UCSD-AML1 (cell line): ENCODE measurements around the gene ACP3.
A peak's percentile ranks its signal among the peaks of the same experiment; 100 is the strongest.
"Not testable (repeated sequence)": the region's sequence is repeated elsewhere in the genome, so short reads cannot be mapped to it uniquely, and the experiment has no call there.

Experiments
- DNase-seq: peaks from one replicate; lab custom pipeline; 2025; ENCODE audit not compliant: unreplicated experiment; lab: John Stamatoyannopoulos, UW

The ACP3 gene, protein sequence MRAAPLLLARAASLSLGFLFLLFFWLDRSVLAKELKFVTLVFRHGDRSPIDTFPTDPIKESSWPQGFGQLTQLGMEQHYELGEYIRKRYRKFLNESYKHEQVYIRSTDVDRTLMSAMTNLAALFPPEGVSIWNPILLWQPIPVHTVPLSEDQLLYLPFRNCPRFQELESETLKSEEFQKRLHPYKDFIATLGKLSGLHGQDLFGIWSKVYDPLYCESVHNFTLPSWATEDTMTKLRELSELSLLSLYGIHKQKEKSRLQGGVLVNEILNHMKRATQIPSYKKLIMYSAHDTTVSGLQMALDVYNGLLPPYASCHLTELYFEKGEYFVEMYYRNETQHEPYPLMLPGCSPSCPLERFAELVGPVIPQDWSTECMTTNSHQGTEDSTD

DNA sequence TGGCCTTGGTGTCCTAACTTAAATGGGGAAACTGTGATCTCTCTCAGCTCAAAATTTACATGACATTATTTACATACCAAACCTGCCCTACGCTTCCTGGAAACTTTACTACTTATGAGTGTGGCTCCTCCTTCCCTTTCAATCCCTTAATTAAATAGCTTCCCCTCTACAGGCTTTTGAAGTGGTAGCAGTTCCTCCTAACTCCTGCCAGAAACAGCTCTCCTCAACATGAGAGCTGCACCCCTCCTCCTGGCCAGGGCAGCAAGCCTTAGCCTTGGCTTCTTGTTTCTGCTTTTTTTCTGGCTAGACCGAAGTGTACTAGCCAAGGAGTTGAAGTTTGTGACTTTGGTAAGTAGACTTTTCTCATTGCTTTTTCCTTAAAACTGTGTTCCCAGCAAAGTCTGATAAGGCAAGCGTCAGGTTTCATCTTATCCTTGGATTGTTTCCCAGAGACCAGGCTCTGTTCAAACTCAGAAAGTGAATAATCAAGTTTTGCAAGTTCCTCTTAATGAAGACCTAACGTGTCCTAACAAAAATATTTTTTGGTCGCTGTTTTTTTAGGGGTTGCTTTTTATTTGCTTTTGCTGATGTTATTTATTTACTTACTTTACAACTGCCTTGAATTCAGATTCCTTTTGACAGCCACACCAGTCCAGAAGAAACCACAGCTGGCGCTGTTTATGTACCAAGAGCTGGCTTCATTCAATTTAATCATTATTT is at the start of gene ACP3:
Gene ACP3, plus strand, starts transcription at position 179 of the 720 bp plus-strand sequence. Its CDS starts 50 bp downstream, at position 229.
- peak; percentile 22 for DNase-seq

DNA sequence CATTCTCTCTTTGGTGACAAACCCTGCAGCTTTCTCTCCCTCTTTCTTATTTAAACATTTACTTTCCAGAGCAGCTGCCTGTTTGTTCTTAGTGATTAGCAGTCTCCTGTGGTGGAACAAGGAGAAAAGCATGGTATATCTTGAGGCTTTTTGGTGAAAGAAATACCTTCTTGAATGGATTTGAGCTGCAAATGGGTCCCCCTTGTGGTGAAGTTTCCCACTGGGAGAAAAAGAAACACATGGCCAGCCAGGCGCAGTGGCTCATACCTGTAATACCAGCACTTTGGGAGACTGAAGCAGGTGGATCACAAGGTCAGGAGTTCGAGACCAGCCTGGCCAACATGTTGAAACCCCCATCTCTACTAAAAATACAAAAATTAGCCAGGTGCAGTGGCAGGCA is 48.3 kb upstream of the ACP3 start:
- no peak for DNase-seq

DNA sequence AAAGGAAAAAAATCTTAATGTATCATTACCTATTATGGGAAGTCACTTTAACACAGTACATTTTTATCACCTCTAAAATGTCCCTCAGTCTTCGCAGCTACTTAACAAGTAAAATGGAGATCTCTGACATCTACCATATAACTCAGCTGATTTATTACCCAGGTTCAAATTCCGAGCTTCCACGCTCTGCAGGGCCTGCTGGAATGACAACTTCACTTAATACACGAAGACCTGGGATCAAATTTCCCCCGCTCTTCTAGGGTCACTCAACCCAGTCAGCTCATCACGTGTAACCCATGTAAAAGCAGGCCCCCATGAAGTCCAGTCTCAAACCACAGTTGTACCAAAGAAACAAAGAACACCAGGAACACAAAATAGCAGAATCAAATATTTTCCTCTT is 44.2 kb upstream of the ACP3 start:
- DNase-seq, result no peak

DNA sequence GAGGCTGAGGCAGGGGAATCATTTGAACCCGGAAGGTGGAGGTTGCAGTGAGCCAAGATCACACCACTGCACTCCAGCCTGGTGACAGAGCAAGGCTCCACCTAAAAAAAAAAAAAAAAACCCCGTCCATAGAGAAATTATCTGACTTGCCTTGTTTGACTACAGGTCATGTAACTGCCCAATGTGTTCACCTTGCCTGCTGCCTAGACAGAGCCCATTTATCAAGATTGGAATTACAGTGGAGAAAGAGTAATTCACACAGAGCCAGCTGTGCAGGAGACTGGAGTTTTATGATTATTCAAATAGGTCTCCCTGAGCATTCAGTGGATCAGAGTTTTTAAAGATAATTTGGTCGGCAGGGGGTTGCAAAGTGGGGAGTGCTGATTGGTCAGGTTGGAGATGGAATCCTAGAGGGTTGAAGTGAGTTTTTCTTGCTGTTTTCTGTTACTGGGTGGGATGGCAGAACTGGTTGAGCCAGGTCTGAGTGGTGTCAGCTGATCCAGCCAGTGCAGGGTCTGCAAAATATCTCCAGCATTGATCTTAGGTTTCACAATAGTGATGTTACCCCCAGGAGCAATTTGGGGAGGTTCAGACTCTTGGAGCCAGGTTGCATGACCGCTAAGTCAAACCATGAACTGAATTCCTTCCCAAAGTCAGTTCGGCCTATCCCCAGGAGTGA is 40.8 kb upstream of the ACP3 start:
- DNase-seq, result no peak

DNA sequence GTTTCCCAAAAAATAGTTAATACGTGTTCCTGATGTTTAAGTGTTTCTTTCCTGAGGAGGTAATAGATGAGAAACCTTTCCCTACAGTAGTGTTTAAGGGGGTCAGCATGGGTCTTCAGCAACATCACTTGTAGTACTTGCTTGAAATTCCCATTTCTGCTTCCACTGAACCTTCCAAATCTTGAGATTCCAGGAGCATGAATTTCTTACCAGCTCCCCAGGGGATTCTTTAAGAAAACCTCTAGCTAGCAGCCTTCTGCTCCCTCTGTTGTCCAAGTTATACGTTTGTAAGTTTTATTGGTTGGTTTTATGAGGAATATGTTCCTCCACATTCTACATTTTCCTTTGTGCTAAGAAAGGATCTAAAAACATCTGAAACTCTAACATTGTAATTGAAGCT is 38.2 kb upstream of the ACP3 start:
- no peak for DNase-seq

DNA sequence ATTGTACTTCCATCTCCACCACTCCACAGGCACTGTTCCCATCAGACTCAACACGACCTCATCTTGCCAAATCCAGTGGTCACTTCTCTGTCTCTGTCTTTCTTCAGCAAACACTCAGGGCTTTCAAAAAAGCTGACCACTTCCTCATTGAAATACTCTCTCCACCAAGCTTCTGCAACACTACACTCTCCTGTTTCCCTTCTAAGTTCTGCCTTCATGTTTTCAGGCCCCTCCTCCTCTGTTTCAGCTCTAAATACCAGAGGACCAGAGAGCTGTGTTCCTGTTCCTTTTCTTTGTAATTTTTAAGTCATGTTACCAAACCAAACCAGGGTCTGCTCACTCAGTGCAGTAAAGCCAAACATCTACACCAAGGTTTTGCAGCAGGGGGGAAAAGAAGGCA is 33.8 kb upstream of the ACP3 start:
- peak; percentile 13 for DNase-seq

DNA sequence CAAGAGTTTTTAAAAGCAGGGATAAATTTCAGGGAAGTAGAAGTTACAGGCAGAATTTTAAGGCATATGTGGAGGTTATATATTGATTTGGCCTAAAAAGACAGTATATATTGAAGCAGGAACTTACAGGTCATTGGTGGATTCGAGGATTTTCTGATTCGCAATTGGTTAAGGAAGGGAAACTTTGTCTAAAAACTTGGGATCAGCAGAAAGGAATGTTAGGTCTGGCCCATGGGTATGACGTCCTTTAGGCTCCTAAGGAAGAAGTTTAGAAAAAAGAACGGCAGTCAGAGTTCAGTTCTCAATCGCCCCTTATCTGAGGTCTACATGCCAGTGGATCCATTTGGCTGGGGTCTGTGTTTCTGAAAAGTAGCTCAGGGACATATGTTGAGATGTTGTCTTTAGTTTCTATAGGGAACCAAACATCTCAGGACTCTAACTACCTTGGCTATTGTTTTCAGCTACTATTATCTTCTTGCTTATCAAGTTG is 33.2 kb upstream of the ACP3 start:
- DNase-seq, result no peak

DNA sequence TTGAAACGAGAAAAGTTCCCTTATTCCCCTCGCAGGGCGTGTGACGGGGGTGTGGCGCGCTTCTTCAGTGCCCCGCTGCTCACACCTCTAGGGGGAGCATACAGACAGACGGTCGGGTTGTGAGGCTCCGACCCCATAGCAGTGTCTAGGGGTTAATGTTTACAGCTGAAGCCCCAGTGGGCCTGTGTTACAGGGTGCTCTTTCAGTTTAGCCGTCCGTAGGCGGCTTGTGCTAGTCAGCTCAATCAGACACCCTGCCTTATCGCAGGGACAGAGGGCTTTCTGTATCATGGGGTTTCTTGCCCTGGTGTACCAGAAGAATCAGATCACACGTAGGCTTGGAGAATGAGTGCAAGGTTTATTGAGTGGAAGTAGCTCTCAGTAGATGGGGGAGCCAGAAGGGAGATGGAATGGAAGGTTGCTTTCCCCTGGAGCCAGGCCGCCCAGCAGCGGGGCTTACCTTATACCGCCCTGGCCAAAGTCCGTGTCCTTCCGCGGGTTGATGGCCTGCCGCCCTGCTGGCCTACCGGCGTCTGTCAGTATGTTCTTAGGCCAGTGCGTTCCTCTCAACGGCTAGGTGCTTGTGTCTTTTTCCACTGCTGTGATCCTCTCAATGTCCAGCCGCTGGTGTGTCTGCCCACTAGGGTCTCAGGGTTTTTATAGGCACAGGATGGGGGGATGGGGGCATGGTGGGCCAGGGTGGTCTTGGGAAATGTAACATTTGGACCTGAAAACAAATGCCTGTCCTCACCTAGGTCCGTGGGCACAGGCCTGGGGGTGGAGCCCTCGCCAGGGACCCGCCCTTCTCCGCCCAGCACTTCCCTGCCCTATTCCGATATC is 32.2 kb upstream of the ACP3 start:
- no peak for DNase-seq

DNA sequence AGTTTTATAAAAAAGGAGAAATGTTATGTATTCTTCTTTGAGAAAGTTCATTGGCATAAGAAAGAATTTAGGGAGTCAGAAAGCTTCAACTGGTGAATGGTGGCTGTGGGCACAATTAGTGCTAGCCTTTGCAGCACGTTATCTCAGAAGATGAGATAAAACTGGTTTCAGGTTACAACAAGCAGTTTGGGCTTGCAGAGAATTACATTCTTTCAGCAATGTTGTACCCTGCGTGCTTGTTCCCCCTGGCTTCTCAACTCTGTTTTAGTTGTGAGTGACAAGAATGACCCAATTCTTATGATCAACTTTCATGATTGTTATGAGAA is 31.6 kb upstream of the ACP3 start:
- no peak for DNase-seq

DNA sequence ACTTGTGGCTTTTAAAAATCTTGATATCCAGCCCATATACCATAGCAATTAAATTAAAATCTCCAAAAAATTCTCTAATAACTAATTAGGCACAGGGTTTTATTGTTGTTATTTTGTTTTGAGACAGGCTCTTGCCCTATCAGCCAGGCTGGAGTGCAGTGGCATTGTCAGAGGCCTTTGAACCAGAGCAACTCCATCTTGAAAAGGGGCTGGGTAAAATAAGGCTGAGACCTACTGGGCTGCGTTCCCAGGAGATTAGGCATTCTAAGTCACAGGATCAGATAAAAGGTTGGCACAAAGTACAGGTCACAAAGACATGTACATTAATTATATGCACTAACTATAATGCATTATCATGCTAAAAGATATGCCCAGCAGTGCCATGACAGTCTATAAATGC is 31.2 kb upstream of the ACP3 start:
- DNase-seq, result no peak

DNA sequence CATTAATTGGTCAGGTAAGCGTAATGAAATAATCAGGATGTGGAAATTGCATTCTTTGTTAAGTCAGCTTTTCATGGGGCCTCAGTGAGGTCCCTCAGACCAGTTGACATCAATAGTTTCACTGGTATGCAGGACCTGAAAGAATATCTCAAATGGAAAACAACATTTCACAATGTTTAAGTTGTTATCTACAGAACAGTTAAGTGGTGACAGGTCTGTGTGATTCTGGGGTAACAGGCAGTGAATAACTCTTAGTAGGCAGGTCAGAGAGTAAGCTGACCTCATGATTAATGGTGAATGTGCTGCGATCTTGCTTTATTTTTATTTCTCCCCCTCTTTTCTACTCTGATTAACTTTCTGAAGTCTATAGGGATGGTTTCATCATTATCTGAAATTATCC is 28.9 kb upstream of the ACP3 start:
- DNase-seq, result no peak

DNA sequence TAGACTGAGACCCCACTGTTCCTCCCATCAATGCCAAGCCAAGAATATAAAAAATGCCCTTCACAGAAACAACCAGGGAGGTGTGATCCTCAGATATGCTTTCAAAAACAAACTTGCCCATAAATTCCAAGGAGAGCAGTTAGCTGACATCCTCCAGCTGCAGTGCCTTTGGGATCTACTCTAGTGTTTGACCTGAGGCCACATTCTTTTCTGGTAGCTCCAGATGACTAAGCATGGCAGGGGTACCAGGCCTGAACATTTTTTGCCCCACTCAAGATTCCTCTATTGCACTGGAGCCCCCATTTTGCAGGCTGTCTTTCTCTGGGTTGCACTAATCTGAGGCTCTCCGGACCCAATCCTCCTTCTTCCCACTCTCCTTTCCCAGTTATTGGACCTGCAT is 27.9 kb upstream of the ACP3 start:
- no peak for DNase-seq

DNA sequence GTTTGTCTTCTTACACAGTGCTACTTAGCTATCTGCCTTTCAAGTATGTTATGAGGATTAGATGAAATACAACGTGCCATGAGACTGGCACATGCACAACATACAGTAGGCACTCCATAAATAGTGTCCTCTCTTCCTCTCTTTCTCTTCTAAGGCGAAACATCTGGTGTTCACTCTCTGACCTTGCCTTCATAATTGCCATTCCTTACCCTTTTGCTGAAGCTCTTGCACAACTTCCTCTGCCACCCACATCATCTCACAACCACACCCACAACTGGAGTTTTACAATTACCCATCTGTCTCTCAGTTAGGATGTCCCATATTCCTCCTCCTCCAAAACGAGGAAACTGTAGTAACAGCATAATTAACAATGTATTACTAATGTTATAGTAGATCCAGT is 26.4 kb upstream of the ACP3 start:
- no peak for DNase-seq

DNA sequence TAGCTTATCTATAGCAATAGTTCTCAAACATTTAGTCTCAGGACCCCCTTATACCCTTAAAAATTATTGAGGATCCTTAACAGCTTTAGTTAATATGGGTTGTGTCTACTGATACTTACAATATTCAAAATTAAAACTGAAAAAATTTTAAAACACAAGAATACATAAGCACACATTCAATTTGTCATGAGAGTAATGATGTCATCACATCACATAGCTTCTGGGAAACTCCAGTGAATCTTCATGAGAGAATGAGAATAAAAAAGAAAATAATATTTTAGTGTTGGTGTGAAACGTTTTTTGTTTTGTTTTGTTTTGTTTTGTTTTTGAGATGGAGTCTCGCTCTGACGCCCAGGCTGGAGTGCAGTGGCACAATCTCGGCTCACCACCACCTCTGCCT is 25.2 kb upstream of the ACP3 start:
- DNase-seq, result no peak

DNA sequence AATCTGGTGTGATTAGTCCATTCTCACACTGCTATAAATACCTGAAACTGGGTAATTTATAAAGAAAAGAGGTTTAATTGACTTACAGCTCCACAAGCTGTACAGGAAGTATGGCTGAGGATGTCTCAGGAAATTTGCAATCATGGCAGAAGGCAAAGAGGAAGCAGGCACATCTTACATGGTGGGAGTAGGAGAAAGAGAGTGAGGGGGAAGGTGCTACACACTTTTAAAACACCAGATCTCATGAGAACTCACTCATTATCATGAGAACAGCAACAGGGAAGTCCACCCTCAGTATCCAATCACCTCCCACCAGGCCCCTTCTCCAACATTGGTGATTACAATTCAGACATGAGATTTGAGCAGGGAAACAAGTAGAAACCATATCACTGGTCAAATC is 24.0 kb upstream of the ACP3 start:
- DNase-seq, result no peak

DNA sequence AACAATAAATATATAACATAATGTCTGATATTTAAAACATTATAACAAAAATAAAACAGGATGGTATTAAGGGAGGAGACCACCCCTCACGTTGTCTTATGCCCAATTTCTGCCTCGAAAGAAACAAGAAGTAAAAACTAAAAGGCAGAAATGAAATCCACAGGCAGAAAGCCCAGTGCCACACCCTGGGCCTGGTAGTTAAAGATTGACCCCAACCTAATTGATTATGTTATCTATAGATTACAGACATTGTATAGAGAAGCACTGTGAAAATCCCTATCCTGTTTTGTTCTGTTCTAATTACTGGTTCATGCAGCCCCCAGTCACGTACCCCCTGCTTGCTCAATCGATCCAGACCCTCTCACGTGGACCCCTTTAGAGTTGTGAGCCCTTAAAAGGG is 22.3 kb upstream of the ACP3 start:
- DNase-seq, result no peak

DNA sequence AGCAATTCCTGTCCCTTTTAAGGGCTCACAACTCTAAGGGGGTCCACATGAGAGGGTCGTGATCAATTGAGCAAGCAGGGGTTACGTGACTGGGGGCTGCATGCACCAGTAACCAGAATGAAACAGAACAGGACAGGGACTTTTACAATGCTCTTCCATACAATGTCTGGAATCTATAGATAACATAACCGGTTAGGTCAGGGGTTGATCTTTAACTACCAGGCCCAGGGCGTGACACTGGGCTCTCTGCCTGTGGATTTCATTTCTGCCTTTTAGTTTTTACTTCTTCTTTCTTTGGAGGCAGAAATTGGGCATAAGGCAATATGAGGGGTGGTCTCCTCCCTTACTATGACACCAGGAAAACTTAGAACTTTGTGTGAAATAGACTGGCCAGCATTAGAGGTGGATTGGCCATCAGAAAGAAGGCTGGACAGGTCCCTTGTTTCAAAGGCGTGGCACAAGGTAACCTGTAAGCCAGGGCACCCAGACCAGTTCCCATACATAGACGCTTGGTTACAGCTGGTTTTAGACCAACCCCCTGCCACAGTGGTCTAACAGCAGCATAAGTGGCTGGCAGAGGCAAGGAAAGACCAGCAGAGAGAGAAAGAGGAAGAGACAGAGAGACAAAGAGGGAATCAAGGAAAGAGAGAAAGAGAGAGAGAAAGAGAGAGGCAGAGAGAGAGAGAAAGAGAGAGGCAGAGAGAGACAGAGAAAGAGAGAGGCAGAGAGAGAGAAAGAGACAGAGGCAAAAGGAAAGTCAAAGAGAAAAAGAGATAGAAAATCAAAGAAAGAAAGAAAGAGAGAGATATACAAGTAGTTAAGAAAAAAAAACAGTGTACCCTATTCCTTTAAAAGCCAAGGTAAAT is 13.6 kb upstream of the ACP3 start:
- not testable (repeated sequence) for DNase-seq

DNA sequence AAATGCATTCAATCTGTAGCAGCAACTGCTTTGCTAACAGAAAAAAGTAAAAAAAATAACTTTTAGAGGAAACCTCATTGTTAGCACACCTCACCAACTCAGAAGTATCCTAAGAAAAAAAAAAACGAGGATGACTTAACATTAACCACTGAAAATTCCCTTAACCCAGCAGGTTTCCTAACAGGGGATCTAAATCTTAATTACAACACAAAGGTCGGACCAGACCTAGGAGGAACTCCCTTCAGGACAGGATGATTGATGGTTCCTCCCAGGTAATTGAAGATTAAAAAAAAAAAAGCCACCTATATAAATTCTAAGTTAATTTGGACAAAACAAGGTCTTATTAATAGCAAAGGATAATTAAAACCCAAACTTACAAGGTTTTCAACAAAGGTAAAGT is 12.9 kb upstream of the ACP3 start:
- not testable (repeated sequence) for DNase-seq

DNA sequence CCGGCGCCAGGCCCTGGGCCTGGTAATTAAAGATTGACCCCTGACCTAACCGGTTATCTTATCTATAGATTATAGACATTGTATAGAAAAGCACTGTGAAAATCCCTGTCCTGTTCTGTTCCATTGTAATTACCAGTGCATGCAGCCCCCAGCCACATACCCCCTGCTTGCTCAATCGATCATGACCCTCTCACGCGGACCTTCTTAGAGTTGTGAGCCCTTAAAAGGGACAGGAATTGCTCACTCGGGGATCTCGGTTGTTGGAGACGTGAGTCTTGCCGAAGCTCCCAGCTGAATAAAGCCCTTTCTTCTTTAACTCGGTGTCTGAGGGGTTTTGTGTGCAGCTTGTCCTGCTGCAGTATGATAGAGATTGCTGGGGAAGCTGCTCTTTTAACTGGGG is 7.2 kb upstream of the ACP3 start:
- not testable (repeated sequence) for DNase-seq

DNA sequence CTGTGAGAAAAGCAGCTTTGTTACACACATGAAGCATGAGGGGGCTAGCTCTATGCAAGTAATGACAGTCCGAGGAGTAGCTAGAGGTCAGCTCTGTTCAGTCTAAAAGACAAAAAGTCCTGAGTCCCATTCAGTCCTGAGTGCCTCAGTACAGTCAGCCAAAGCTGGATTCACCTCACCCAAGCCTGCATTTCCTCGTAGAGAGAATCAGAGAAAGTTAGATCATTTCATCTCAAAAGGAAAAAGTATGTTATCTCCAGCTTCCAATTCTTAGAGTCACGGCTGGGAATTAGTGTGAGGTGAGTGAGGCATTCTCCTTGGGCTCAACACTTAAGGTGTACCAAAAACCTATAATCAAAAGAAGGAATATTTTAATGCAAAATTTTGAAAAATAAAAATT is 5.9 kb upstream of the ACP3 start:
- DNase-seq, result no peak
